ENCODE measurements around the gene STX18. TPM values are rescaled to one million over a fixed set of nuclear protein-coding genes. Genes with fewer than 3 reads are reported as not detected.

STX18 gene
- total RNA-seq, 1 experiment from 2014 or later: 20.9 TPM

- no peak for DNase-seq
- H2BK12ac ChIP-seq (ENCODE audit: insufficient read length, low read depth, low read length): no peak overlapping the region
- no peak overlapping the region for H3K56ac ChIP-seq (ENCODE audit: insufficient read length, low read depth, low read length)
- H2BK120ac ChIP-seq (ENCODE audit: low read depth, low read length, poor library complexity, severe bottlenecking): no peak overlapping the region
- H3K27me3 Mint-ChIP-seq (ENCODE audit: low read depth): no peaks in the 10 kb centered on the region
- no peaks in the 10 kb centered on the region for H3K27me3 ChIP-seq (ENCODE audit: insufficient read depth, low read length)
- H4K8ac ChIP-seq (replicated peaks; ENCODE audit: insufficient read length, low read depth, low read length): no peak overlapping the region
- peaks cover 4% of the 10 kb centered on the region in 2 experiments for H3K4me1 Mint-ChIP-seq
- H3K79me2 ChIP-seq (ENCODE audit: insufficient read depth, low read length): no peaks in the 10 kb centered on the region
- H3K9ac ChIP-seq (ENCODE audit: extremely low read depth, insufficient read length, low read length): no peak overlapping the region
- no peak overlapping the region for H2BK5ac ChIP-seq (ENCODE audit: insufficient read length, low read length)
- no peak overlapping the region for H2AK5ac ChIP-seq (ENCODE audit: insufficient read length, low read length)
- H4K91ac ChIP-seq (ENCODE audit: insufficient read length, low read depth, low read length): no peak overlapping the region
- no peak overlapping the region for H3K18ac ChIP-seq (ENCODE audit: insufficient read length, low read depth, low read length)
- H3T11ph ChIP-seq (ENCODE audit: low read length): no peak overlapping the region
- H3K27ac Mint-ChIP-seq: no peak overlapping the region
- H4K5ac ChIP-seq (ENCODE audit: insufficient read length, low read depth, low read length): no peak overlapping the region
- no peak overlapping the region for H2BK20ac ChIP-seq (ENCODE audit: low read depth, low read length, poor library complexity, severe bottlenecking)
- H3K9me3 ChIP-seq (ENCODE audit: control insufficient read depth, low read depth, low read length): no peaks in the 10 kb centered on the region
- H3K23me2 ChIP-seq (ENCODE audit: insufficient read length, low read depth, low read length, poor library complexity, severe bottlenecking): no peaks in the 10 kb centered on the region
- H4K20me1 ChIP-seq (ENCODE audit: control insufficient read depth, insufficient read depth, insufficient read length): no peaks in the 10 kb centered on the region
- H3K4ac ChIP-seq (ENCODE audit: low read depth, low read length): no peak overlapping the region
- H3K27ac ChIP-seq (ENCODE audit: insufficient read length, low read depth, low read length): no peak overlapping the region
- WGBS (ENCODE audit: extremely low coverage, insufficient read length, low lambda C conversion rate): no CpG with 5 or more reads among the region's 8 CpGs
- H2AFZ ChIP-seq (ENCODE audit: low read length): no peak overlapping the region
- H2BK15ac ChIP-seq (ENCODE audit: low read depth, low read length): no peak overlapping the region
- no peaks in the 10 kb centered on the region for H3K9me3 Mint-ChIP-seq
- no peaks in the 10 kb centered on the region for H3K79me1 ChIP-seq (ENCODE audit: insufficient read depth, low read depth, low read length, poor library complexity, severe bottlenecking)
- H3K14ac ChIP-seq (ENCODE audit: insufficient read depth, low read length): no peak overlapping the region
- no peak for TF ChIP-seq CTCF (conservative IDR thresholded peaks at IDR 0.05)
- no peak overlapping the region for H3K4me2 ChIP-seq (ENCODE audit: insufficient read depth, insufficient read length, low read length)
- no peak overlapping the region for H3K23ac ChIP-seq (ENCODE audit: insufficient read length, low read depth, low read length)
- H3K4me1 ChIP-seq (ENCODE audit: insufficient read depth, low read length): peaks cover 2% of the 10 kb centered on the region; the same call in 1 of the 2 replicates
- no peak overlapping the region for H3K4me3 Mint-ChIP-seq
- H3K36me3 Mint-ChIP-seq (ENCODE audit: insufficient read depth in 1 of 3, low read depth in 3 of 3): no peaks in the 10 kb centered on the region
Measured at GRCh38 chr4:4491396-4491893, 50.4 kb downstream of the STX18 start.
